HG03159 (cell line): ENCODE data around the gene PPP1R9A.

Experiments used
- ATAC-seq: cut with Tn5 transposase; IDR thresholded peaks from one replicate; pipeline ENCODE4 v1.9.1; 2021; ENCODE audit warnings: mild to moderate bottlenecking, moderate library complexity; ENCODE audit not compliant: unreplicated experiment

PPP1R9A gene

GRCh38 chr7:94907026-94907810, at the start of gene PPP1R9A:
TSS of gene PPP1R9A (plus strand) at chr7:94907594. CDS start at chr7:94910114, 2,520 bp downstream.
- peak; percentile 32 for ATAC-seq

GRCh38 chr7:94871132-94871531, 36.3 kb upstream of the PPP1R9A start:
- no peak for ATAC-seq

GRCh38 chr7:94873239-94873638, 34.2 kb upstream of the PPP1R9A start:
- ATAC-seq = no peak

- no peak for ATAC-seq
These were observed 33.2 kb upstream of the PPP1R9A start for GRCh38 chr7:94874036-94874785.

- ATAC-seq = no peak
These were observed 32.2 kb upstream of the PPP1R9A start for GRCh38 chr7:94875201-94875600.

GRCh38 chr7:94877731-94878670, 29.4 kb upstream of the PPP1R9A start:
- no peak for ATAC-seq

GRCh38 chr7:94882891-94883290, 24.5 kb upstream of the PPP1R9A start:
- ATAC-seq = no peak

GRCh38 chr7:94883616-94884015, 23.8 kb upstream of the PPP1R9A start:
- no peak for ATAC-seq

GRCh38 chr7:94888551-94888950, 18.8 kb upstream of the PPP1R9A start:
- ATAC-seq = no peak

GRCh38 chr7:94888995-94889523, 18.3 kb upstream of the PPP1R9A start:
- no peak for ATAC-seq

- no peak for ATAC-seq
These were observed 17.2 kb upstream of the PPP1R9A start for GRCh38 chr7:94890216-94890615.

- no peak for ATAC-seq
These were observed 13.7 kb upstream of the PPP1R9A start for GRCh38 chr7:94893661-94894060.

- ATAC-seq = no peak
These were observed 9.9 kb upstream of the PPP1R9A start for GRCh38 chr7:94897541-94897940.

- no peak for ATAC-seq
These were observed 9.1 kb upstream of the PPP1R9A start for GRCh38 chr7:94898340-94898739.

GRCh38 chr7:94901981-94902380, 5.4 kb upstream of the PPP1R9A start:
- no peak for ATAC-seq

- no peak for ATAC-seq
These were observed 3.4 kb upstream of the PPP1R9A start for GRCh38 chr7:94903971-94904370.

- no peak for ATAC-seq
These were observed 2.4 kb upstream of the PPP1R9A start for GRCh38 chr7:94904982-94905381.

- no peak for ATAC-seq
These were observed 1.1 kb upstream of the PPP1R9A start for GRCh38 chr7:94906065-94906851.

- peak; percentile 57 for ATAC-seq
These were observed 473 bp downstream of the PPP1R9A start for GRCh38 chr7:94907811-94908322.
